Inflammatory macrophage (primary cell): ENCODE data around the gene CCP110.
A peak's percentile ranks its signal among the peaks of the same experiment; 100 is the strongest.

Experiments used
- DNase-seq, 2 donors: peaks; one replicate each; pipeline ENCODE4 v3.0.0-alpha.2; 2020 to 2022

CCP110 gene

DNA sequence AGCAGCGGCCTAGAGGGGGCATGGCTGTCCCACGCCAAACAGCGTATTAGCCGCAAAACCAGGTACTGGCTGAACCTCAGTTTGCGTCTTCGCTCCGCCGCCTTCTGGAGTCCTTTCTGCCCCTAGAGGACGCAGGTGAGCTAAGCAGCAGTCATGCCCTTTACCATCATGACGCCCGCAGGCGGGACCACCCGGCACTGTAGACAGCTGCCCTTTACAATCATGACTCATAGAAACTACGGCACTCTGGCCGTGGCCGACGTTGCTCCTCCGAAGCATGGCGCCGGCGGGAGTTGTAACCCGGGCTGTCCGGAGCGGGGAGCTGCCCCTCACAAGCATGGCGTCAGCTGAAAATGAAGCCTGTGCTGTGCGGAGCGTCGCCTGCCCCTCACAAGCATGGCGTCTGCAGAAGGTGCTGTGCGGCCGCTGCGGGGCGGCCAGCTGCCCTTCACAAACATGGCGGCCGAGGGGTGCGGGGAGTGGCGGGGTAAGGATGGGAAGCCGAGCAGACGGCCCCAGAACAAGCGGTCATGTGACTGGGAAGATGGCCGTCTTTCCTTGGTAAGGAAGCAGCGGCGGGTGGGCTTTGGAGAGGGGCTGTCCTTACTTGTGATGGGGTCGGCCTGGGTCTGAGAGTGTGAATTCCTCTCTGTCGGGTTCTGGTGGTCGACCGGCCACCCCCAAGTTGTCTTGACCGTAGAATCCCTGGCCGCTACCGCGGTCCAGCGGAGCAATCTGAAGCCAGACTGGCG is 31.6 kb downstream of the CCP110 start, which contains the start of gene VPS35L:
VPS35L (plus strand) TSS at position 518 of the 752 bp plus-strand sequence; CDS start at position 545, 27 bp downstream.
- peak; percentile 98 for DNase-seq

DNA sequence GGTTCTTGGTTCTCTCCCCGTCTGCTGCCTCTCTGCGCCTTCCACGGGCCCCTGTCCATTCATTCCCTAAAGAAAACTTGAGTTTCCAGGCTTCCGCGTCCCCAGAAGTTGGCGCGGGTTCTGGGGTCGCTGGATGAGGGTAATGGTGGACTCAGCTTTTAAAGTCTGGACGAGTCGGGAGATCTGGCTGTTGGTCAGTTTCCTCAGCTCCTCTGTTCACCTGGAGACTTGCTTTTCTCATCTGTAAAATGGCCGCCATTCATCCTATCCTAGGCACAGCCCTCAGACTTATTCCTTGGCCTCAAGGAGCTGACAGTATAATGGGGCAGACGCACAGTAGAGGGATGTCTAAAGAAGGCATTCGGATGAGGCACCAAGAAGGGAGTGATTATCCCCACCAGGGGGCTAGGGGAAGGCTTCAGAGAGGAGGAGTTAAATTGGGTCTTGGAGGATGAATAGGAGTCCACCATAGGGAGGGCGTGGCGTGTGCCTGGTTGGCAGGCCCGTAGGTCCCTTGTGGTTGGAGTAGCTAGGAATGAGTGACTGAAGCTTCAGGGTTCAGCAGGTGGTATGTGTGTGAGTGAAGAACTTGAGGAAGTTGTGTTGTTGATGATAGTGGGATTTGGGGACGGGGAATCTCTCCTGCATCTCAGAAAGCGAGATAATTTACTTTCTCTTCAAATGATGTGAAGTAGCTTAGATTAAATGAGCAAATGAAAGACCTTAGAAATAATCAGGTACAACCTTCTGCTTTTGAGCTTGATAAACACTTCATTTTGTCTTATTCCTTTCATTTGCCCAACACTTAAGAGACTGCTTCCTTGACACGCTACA is 32.4 kb downstream of the CCP110 start:
- peak; percentile 20 to 29 for DNase-seq

DNA sequence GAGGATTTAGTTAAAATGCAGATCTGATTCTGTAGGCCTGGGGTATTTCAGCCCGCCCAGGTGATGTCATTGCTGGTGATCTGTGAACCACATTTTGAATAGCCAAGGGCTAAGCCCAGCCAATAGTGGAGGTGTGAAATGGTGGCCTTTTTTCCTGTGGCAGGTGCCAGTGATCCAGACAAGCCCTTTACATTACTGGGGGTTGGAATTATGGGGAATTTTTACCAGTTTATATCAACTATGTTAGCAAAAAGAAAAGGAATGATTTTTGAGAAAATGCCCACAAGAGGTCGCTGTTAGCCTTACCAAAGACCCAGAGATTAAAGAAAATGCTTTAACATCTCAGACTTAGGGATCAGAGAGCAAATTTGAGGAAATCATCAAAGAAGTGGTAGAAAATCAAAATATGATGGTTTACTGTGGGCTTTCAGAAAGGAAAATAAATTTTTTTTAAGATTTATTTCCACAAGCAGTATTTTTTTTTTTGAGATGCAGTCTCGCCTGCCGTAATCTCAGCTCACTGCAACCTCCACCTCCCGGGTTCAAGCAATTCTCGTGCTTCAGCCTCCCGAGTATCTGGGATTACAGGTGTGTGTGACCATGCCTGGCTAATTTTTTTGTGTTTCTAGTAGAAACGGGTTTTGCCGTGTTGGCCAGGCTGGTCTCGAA is 35.6 kb downstream of the CCP110 start:
- peak; percentile 70 to 73 for DNase-seq

DNA sequence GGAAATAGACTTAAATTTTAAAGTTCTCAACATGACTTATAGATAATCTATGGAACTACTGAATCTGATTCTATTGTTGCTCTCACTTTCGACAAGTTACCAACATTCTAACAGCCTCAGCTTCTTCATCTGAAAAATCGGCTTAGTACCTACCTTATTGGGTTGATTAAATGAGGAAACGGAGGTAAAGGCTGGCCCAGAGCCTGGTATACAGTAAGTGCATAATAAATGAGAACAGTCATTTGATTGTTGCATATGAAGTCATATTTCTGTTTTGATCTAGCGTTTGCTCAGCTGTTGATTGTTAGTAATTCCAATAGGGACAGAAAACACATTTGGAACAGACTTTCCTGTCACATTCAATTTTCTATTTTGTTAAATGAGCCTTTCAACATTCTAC is 36.3 kb downstream of the CCP110 start:
- no peak for DNase-seq

DNA sequence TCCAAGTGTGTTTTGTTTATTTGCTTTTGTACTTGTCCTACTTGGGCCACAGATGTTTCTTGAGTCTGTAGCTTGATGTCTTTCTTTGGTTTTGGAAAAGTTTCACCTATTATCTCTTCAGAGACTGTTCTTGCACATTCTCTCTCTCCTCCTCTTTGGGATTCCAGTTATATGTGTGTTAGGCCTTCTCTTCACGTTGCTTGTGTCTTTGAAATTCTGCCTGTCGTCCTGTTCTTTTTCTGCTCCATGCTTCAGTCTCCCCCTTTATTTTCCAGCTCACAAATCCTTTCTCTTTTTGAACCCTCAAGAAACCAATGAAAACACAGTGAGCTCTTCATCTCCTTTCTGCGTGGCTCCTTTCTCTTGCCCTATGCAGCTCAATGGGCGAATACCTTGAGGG is 39.6 kb downstream of the CCP110 start:
- DNase-seq: no peak

DNA sequence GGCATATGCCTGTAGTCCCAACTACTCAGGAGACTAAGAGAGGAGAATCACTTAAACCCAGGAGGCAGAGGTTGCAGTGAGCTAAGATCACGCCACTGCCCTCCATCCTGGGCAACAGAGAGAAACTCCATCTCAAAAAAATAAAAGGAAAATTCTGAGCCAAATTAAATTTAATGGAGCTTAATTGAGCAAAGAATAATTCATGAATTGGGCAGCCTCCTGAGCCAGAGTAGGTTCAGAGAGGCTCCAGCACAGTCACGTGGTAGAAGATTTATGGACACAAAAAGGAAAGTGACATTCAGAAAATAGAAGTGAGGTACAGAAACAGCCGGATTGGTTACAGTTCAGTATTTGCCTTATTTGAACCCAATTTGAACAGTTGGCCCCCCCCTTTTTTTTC is 42.6 kb downstream of the CCP110 start:
- no peak for DNase-seq

DNA sequence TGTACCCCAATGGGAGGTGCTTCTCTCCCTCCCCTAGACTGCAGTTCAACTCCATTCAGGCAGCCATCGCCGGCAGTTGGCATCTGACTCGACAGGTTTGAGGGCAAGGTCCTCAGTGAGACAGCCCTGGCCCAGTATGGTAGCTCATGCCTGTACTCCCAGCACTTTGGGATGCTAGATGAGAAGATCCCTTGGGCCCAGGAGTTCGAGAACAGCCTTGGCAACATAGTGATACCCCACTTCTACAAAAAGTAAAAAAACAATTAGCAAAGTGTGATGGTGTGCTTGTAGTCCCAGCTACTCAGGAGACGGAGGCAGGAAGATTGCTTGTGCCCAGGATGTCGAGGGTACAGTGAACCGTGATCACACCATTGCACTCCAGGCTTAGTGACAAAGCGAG is 43.8 kb downstream of the CCP110 start:
- no peak for DNase-seq

DNA sequence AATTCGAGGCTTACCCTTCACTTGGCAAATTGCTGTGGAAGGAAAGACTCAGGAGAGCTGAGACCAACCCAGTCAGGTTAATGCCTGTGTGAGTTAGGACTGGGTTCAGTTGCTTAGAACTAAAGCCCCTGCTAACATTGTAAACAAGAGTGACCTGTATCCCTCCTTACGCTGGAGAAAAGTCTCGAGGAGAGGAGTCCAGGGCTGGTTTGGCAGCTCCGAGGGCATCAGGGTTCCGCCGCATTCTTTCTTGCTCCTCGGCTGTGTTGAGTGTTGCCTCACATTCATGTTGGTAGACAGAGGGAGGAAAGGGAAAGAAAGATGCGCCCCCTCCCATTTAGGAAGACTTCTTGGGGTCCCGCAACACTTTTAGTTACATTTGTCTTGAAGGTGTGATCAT is 50.3 kb downstream of the CCP110 start:
- DNase-seq: no peak

DNA sequence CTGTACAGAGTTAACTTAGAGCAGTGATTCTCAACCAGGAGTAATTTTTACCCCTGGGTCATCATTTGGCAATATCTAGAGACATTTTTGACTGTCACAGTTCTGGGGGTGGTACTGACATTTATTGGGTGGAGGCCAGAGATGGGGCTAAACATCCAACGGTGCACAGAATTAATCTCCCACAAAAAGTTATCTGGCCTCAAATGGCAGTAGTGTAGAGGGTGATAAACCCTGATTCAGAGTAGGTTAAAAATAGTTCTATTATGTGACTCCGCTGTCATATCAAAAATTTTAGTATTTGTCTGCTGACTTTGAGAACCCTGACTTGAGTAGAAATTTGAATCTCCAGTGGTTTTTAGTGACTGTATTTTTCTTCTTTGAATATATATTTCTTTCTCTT is 50.9 kb downstream of the CCP110 start:
- DNase-seq: no peak

DNA sequence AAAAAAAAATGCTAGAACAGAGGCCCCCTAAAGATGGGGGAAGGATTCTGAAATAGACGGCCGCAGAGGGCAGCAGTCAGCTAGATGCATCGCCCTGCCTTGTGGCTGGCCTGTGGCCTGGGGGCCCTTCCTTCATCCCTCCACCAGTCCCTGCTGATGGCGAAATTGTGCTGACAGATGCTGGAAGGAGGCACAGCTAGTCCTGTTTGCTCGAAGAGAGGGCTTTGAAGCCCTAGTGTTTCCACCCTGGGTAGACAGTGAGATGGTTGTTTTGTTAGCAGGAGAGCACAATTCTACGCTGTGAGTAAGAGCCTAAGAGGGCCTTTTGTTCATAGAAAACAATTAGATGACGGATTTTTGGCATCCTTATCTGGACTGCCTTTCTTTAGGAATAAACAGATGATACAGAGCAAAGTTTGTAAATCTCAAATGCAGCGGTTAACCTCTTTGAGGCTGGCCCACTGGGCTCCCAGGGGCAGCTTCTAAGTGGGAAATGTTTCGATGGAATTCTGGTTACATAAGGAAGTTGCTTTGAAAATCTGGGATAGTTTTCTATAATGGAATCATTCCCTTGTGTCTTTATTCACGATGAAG is 54.7 kb downstream of the CCP110 start:
- DNase-seq: no peak

DNA sequence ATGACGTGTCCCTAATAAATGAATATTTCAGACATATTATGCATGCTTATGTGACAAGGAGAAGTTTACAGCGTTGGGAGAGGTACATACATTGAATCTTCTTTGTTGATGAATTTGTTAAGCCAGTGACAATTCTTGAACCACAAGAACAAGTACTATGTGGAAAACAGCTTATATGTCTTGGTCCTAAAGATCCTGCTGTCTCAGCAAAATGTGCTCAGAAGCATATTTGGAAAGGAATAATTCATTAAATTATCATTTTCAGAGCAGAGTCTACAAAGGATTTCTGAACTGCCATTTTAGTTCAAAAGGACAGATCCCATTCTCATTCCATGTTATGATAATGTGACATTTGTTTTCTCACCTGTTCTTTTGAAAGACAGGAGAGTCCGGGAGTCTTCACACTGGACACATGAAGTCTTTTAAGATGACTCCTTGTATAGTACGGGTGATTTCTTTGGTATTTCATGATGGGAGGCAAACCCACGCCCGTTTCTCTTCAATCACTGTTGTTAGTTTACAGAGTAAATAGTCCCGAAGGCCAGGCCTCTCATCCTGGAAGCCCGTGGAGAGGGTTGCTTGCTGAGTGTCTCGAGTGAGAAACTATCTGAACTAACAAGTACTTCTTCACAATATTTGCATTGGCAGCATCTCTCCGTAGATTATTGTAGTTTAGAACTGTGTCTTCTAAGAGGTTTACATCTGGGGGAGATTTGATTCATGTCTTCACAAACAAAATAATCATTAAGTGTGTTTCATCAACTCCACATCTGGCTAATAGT is 58.5 kb downstream of the CCP110 start:
- no peak for DNase-seq

DNA sequence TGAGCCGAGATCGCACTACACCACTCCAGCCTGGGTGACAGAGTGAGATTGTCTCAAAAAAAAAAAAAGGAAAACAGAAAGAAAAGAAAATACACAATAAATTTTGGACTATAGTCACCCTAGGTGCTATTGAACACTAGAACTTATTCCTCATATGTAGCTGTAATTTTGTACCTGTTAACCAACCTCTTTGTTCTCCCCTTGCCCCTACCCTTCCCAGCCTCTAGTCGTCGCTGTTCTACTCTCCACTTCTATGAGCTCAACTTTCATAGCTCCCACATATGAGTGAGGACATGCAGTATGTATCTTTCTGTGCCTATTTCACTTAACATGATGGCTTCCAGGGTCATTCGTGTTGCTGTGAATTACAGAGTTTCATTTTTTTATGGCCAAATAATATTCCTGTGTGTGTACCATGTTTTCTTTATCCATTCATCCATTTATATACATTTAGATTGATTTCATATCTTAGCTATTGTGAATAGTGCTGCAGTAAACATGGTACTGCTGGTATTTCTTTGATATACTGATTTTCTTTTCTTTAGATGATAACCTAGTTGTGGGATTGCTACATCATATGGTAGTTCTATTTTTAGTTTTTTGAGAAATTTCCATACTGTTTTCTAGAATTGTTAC is 60.0 kb downstream of the CCP110 start:
- DNase-seq: peak; percentile 19 to 50

DNA sequence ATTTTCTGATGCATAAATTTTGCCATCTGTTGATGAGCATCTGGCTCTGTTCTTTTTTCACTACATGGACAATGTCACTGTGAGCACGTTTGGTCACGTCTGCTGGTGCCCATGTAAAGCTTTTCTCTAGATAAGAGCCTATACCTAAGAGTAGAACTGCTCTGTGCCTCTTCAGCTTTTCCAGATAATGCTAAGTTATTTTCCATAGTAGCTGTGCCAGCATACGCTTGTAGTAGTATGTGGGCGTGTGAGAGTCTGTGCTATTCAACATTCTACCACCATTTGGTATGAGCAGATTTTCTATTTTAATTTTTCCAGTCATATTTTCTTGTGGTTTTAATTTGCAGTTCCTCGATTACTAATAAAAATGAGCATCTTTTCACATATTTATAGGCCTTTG is 64.9 kb downstream of the CCP110 start:
- no peak for DNase-seq

DNA sequence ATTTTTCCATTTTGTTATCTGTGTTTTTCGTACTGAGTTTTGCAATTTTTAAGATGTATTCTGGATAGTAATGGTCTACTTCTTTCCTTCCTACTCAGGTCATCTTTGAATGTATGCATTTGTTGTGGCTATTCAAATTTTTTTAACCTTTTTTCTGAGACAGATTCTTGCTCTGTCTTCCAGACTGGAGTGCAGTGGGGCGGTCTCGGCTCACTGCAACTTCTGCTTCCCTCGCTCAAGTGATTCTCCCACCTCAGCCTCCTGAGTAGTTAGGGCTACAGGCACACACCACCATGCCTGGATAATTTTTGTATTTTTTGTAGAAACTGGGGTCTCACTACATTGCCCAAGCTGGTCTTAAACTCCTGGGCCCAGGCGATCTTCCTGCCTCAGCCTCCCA is 65.4 kb downstream of the CCP110 start:
- DNase-seq: no peak

DNA sequence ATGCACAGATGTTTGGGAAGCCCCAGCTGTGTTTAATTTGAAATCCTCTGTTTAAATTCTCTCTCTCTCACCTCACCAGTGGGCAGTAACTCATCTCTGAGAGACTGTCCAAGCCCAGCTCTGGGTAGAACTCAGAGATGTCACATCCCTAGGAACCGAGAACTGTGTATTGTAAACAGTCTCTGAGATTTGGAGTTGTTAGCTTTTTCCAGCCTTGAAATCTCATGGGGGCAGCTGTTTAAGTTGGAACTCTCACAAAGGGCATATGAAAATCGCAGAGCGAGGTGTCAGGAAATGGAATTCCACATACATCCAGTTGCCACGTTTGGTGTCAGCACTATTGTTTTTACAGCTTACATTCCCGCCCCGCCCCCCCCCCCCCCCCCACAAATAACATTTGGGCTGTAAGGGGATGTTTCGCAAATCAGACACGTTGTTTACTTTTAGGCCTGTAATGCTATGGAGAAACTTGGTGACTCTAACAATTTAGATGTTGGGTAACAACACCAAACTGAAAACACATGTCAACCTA is 66.1 kb downstream of the CCP110 start:
- DNase-seq: no peak

DNA sequence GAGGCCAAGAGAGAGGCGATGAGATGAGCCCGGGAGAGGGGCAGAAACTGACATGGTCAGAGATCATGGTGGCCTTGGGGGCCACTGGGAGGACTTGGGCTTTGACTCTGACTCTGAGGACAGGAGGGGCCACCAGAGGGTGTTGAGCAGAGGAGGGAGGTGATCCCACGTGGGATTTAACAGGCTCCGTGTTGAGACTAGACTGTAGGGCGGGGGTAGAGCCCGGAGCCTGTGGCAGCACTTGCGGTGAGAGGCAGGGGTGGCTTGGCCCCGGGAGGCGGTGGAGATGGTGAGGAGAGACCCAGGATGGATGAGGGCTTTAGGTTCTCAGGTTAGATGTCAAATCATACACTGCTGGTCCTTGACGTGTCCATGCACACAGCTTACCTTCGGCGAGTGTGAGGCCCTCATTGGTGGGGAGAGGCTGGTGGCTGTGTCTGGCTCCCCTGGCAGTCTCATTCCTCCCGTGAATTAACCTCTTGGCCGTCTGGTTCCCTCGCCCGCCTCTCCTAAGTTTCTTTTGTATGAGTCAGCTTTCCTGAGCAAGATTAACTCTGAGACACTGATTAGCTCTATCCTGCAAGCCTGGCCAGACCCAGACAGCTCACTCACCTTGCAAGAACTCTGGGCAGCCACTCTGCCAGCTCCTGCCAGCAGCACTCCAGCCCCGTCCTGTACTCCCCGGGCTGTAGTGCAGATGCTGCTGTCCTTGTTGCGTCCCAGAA is 71.5 kb downstream of the CCP110 start:
- DNase-seq: no peak

DNA sequence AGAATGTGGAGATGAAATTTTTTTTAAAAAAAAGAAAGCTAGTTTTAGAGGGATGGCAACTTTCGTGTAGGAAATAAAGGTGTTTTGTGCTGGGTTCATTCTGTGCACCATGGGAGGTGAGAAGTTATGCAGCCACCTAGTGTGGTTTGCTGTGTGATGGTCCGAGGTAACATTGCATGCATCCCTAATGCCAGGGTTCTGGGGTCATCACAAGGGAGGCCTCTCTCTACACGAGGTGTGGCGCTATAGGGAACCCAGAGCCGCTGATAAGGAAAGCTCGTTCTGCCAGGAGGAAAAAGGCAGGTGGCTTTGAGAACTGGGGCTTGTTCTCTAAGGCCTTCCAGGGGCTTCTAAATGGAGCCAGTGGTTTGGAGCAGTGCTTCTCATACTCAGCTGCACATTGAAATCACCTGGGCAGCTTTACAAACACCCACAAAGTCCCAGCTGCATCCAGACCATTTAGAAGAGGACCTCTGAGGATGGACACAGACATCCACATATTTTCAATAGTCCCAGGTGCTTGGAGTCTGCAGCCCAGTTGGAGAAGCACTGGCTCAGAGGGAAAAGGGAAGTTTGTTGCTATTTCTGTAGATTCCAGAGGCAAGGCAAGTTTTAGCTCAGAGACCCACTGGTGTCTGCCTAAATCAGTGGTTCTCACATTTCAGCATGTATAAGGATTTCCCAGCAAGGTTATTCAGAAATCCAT is 75.2 kb downstream of the CCP110 start:
- no peak for DNase-seq

DNA sequence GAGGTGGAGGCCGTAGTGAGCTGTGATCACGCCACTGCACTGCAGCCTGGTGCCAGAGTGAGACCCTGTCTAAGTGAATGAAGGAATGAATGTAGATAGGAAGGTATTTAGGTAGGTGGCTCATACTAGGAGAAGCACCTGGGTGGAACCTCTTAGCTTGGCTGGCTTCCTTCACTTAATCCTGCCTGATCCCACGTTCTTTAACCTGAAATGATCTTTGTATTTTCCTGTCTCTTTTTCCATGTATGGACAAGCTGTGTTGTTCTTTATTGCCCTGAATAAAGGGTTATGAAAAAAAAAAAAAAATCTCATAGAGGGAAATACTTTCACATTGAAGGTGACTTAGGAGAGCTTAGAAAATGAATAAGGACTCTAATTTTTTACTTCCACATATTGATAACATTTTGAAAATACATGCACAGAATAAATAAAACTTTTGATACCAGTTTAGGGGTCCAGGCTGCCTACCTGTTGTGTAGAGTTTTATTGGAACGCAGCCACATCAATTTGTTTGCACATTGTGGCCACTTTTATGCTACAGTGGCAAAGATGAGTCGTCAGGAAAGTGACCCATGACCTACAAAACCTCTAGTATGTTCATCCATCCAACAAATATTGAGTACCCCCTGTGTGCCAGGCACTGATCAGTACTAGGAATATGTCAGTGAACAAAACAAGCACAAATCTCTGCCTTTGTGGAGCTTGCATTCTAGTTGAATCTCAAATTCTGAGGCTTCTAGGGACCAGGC is 76.4 kb downstream of the CCP110 start:
- no peak for DNase-seq
